Thoracic aorta (tissue), 2 donors: ENCODE data around the gene ETV5. TPM values are rescaled to one million over a fixed set of nuclear protein-coding genes. Genes with fewer than 3 reads are reported as not detected.

ENCODE experiments used
- ATAC-seq: fragments of 150-250 bp; one replicate; pipeline ENCODE4 v1.8.0; 2017; ENCODE audit warnings: low read depth; ENCODE audit not compliant: insufficient number of reproducible peaks, low FRiP score
- DNase-seq: peaks from one replicate; pipeline ENCODE4 v3.0.0-alpha.2; 2020; ENCODE audit warnings: low spot score
- H3K27ac ChIP-seq, 2 donors: fragments of 200-600 bp; sonication (generic); 1 replicate in 1 of 2; 2 replicates in 1 of 2; pipeline ENCODE4 v1.5.1; 2016; ENCODE audit warnings: mild to moderate bottlenecking in 2 of 2, moderate library complexity in 2 of 2
- H3K27me3 ChIP-seq: fragments of 200-600 bp; sonication (generic); replicated peaks from 2 replicates; pipeline ENCODE4 v1.6.0; 2016; ENCODE audit warnings: mild to moderate bottlenecking; ENCODE audit not compliant: insufficient read depth
- H3K36me3 ChIP-seq: fragments of 200-600 bp; sonication (generic); one replicate; pipeline ENCODE4 v1.5.1; 2016
- H3K4me1 ChIP-seq, 2 donors: fragments of 200-600 bp; sonication (generic); 1 replicate in 1 of 2; 2 replicates in 1 of 2; pipeline versions ENCODE4 v1.5.1 to v1.6.0; 2016; ENCODE audit warnings: low read depth in 2 of 2, mild to moderate bottlenecking in 1 of 2; ENCODE audit not compliant: control insufficient read depth in 1 of 2
- H3K4me3 ChIP-seq: fragments of 200-600 bp; sonication (generic); 2 replicates; pipeline ENCODE4 v1.5.1; 2016; ENCODE audit warnings: mild to moderate bottlenecking
- H3K9me3 ChIP-seq: fragments of 200-600 bp; sonication (generic); 2 replicates; pipeline ENCODE4 v1.5.1; 2016
- total RNA-seq, 2 donors: library from RNA; depleted of rRNA; stranded (reverse); fragments of >200 nt; gene quantifications; one replicate each; pipeline versions ENCODE4 v1.1.0 to v1.2.3, GENCODE V29; 2016
- TF ChIP-seq, protein P1 (sequence below): fragments of 200-600 bp; sonication (generic); IDR thresholded peaks from one replicate; pipeline ENCODE4 v1.5.1; 2019; ENCODE audit warnings: antibody characterized with exemption

ETV5 gene
- total RNA-seq, 2 donors from 2014 or later = 43.6 to 362 TPM

GRCh38 chr3:186151077-186151971 is 42.4 kb upstream of the ETV5 start:
- Histone ChIP-seq H3K4me3 (no peak overlapping the region), H3K9me3 (no peaks in the 10 kb centered on the region), H3K27ac (no peak overlapping the region), H3K36me3 (no peaks in the 10 kb centered on the region), H3K4me1 (no peaks in the 10 kb centered on the region), H3K27me3 (no peaks in the 10 kb centered on the region)
- TF ChIP-seq, protein P1, sequence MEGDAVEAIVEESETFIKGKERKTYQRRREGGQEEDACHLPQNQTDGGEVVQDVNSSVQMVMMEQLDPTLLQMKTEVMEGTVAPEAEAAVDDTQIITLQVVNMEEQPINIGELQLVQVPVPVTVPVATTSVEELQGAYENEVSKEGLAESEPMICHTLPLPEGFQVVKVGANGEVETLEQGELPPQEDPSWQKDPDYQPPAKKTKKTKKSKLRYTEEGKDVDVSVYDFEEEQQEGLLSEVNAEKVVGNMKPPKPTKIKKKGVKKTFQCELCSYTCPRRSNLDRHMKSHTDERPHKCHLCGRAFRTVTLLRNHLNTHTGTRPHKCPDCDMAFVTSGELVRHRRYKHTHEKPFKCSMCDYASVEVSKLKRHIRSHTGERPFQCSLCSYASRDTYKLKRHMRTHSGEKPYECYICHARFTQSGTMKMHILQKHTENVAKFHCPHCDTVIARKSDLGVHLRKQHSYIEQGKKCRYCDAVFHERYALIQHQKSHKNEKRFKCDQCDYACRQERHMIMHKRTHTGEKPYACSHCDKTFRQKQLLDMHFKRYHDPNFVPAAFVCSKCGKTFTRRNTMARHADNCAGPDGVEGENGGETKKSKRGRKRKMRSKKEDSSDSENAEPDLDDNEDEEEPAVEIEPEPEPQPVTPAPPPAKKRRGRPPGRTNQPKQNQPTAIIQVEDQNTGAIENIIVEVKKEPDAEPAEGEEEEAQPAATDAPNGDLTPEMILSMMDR = no peak
- DNase-seq = no peak
- ATAC-seq = no peak

DNA sequence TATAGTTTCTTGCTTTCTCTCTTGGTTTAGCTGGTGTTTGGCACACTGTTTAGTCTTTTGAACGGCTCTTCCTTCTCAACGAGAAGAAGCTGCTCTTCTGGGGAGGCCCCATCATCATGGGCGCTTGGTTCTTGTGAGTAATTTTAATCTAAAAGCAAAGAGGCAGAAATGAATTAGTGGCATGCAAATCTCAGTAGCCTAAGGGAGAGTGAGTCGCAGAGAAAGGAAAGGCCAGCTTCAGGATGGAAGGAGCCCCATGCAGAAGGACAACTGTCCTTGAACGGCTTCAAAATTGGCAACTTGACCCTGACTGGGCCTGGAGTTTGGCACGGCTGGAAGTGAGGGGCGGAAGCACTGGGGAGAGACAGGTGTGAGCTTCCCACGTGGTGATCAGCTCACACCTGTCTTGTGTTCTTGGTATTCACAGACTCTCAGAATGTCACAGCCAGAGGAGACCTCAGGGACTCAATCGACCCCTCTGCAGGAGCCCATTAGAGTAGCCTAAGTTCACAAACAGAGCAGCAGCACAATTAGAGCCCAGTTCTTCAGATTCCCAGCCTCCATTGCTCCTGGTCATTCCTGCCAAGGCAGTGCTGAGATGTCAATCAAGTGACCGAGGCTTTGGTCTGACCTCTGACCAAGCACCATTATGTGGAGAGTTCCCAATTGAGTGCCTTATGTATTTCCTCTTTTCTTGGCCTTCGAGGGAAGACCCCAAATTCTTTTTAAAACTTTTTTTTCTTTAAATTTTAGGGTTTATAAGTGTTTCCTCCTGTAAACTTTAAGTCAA is 41.3 kb upstream of the ETV5 start:
- TF ChIP-seq, protein P1 = no peak

GRCh38 chr3:186149319-186149960 is 40.6 kb upstream of the ETV5 start:
- TF ChIP-seq, protein P1 = no peak
- DNase-seq = no peak

More for the DNA sequence above, 41.3 kb upstream of the ETV5 start:
- no peak overlapping the region for H3K4me3 ChIP-seq
- H3K36me3 ChIP-seq = no peaks in the 10 kb centered on the region
- DNase-seq (no peak), ATAC-seq (no peak)
- no peak overlapping the region for H3K27ac ChIP-seq
- no peaks in the 10 kb centered on the region for H3K9me3 ChIP-seq
- H3K4me1 ChIP-seq = no peaks in the 10 kb centered on the region
- no peaks in the 10 kb centered on the region for H3K27me3 ChIP-seq

GRCh38 chr3:186144257-186144656 is 35.4 kb upstream of the ETV5 start:
- no peaks in the 10 kb centered on the region for H3K27me3 ChIP-seq
- DNase-seq = no peak

More at GRCh38 chr3:186149319-186149960, 40.6 kb upstream of the ETV5 start:
- no peaks in the 10 kb centered on the region for H3K27me3 ChIP-seq
- ATAC-seq = no peak
- H3K4me1 ChIP-seq = no peaks in the 10 kb centered on the region
- H3K9me3 ChIP-seq = no peaks in the 10 kb centered on the region
- H3K36me3 ChIP-seq = no peaks in the 10 kb centered on the region
- H3K4me3 ChIP-seq = no peak overlapping the region
- H3K27ac ChIP-seq = no peak overlapping the region

More at GRCh38 chr3:186144257-186144656, 35.4 kb upstream of the ETV5 start:
- TF ChIP-seq, protein P1 = no peak
- H3K27ac ChIP-seq = no peak overlapping the region
- ATAC-seq = no peak
- no peaks in the 10 kb centered on the region for H3K4me1 ChIP-seq
- H3K4me3 ChIP-seq = no peak overlapping the region
- H3K9me3 ChIP-seq = no peaks in the 10 kb centered on the region
- H3K36me3 ChIP-seq = no peaks in the 10 kb centered on the region
